ENCODE data around the gene BFSP1.

BFSP1 gene

GRCh38 chr20:17530716-17531664, at the start of gene BFSP1:
TSS of gene BFSP1 (minus strand) at chr20:17531379. CDS start at chr20:17531329, 50 bp downstream.
- Mint-ChIP-seq H3K36me3 (no peaks in the 10 kb centered on the region), H3K4me1 (peaks cover 11% of the 10 kb centered on the region), H3K27ac (peak within 1 kb of the TSS; percentile 71), H3K9me3 (no peaks in the 10 kb centered on the region), H3K4me3 (peak within 1 kb of the TSS; percentile 74)
- ATAC-seq (peak; percentile 85), DNase-seq (ENCODE audit: low spot score in 2 of 2) (peak; percentile 27 to 71)

GRCh38 chr20:17580895-17581294, 49.7 kb upstream of the BFSP1 start:
- DNase-seq (ENCODE audit: low spot score in 2 of 2) (no peak), ATAC-seq (no peak)
- peaks cover 32% of the 10 kb centered on the region for H3K4me1 Mint-ChIP-seq
- no peaks in the 10 kb centered on the region for H3K9me3 Mint-ChIP-seq
- H3K36me3 Mint-ChIP-seq, result no peaks in the 10 kb centered on the region
- H3K4me3 Mint-ChIP-seq, result no peak overlapping the region
- H3K27ac Mint-ChIP-seq, result peak overlapping the region; percentile 10

- DNase-seq (ENCODE audit: low spot score in 2 of 2), result no peak
- peaks cover 26% of the 10 kb centered on the region for H3K4me1 Mint-ChIP-seq
Measured at GRCh38 chr20:17579369-17580039, 48.3 kb upstream of the BFSP1 start.

GRCh38 chr20:17576215-17576614, 45.0 kb upstream of the BFSP1 start:
- DNase-seq (ENCODE audit: low spot score in 2 of 2), result no peak
- Mint-ChIP-seq H3K4me3 (no peak overlapping the region), H3K36me3 (peaks cover 7% of the 10 kb centered on the region), H3K9me3 (no peaks in the 10 kb centered on the region), H3K4me1 (peaks cover 33% of the 10 kb centered on the region), H3K27ac (no peak overlapping the region)
- ATAC-seq, result no peak

More at GRCh38 chr20:17579369-17580039, 48.3 kb upstream of the BFSP1 start:
- Mint-ChIP-seq H3K4me3 (no peak overlapping the region), H3K36me3 (no peaks in the 10 kb centered on the region), H3K9me3 (no peaks in the 10 kb centered on the region), H3K27ac (no peak overlapping the region)
- ATAC-seq, result peak; percentile 89

- Mint-ChIP-seq H3K4me1 (peaks cover 17% of the 10 kb centered on the region), H3K4me3 (no peak overlapping the region), H3K9me3 (no peaks in the 10 kb centered on the region), H3K27ac (no peak overlapping the region), H3K36me3 (peaks cover 7% of the 10 kb centered on the region)
- ATAC-seq (no peak), DNase-seq (ENCODE audit: low spot score in 2 of 2) (no peak)
Measured at GRCh38 chr20:17573463-17573862, 42.3 kb upstream of the BFSP1 start.

- Mint-ChIP-seq H3K36me3 (peaks cover 7% of the 10 kb centered on the region), H3K4me1 (peaks cover 17% of the 10 kb centered on the region), H3K4me3 (no peak overlapping the region), H3K9me3 (no peaks in the 10 kb centered on the region), H3K27ac (no peak overlapping the region)
- ATAC-seq, result no peak
- DNase-seq (ENCODE audit: low spot score in 2 of 2), result no peak
Measured at GRCh38 chr20:17572034-17572638, 41.0 kb upstream of the BFSP1 start.

GRCh38 chr20:17571153-17571527, 40.0 kb upstream of the BFSP1 start:
- H3K4me3 Mint-ChIP-seq, result peak overlapping the region; percentile 93
- DNase-seq (ENCODE audit: low spot score in 2 of 2), result no peak

GRCh38 chr20:17570347-17571152, 39.4 kb upstream of the BFSP1 start:
- H3K36me3 Mint-ChIP-seq, result peaks cover 7% of the 10 kb centered on the region
- peak overlapping the region; percentile 92 for H3K27ac Mint-ChIP-seq
- peaks cover 17% of the 10 kb centered on the region for H3K4me1 Mint-ChIP-seq
- H3K9me3 Mint-ChIP-seq, result no peaks in the 10 kb centered on the region
- DNase-seq (ENCODE audit: low spot score in 2 of 2) (peak in 1 of 2 donors; percentile 59), ATAC-seq (peak; percentile 52)
- peak overlapping the region; percentile 93 for H3K4me3 Mint-ChIP-seq

More at GRCh38 chr20:17571153-17571527, 40.0 kb upstream of the BFSP1 start:
- ATAC-seq, result peak; percentile 54
- H3K9me3 Mint-ChIP-seq, result no peaks in the 10 kb centered on the region
- peak overlapping the region; percentile 92 for H3K27ac Mint-ChIP-seq
- H3K4me1 Mint-ChIP-seq, result peaks cover 17% of the 10 kb centered on the region
- H3K36me3 Mint-ChIP-seq, result peaks cover 7% of the 10 kb centered on the region

GRCh38 chr20:17569616-17570346, 38.6 kb upstream of the BFSP1 start, which contains the start of gene DSTN:
TSS of gene DSTN (plus strand) at chr20:17570075. CDS start at chr20:17570209, 134 bp downstream.
- peaks cover 7% of the 10 kb centered on the region for H3K36me3 Mint-ChIP-seq
- H3K27ac Mint-ChIP-seq, result peak within 1 kb of the TSS; percentile 92
- peaks cover 17% of the 10 kb centered on the region for H3K4me1 Mint-ChIP-seq

GRCh38 chr20:17568972-17569521, 37.9 kb upstream of the BFSP1 start:
- peaks cover 5% of the 10 kb centered on the region for H3K36me3 Mint-ChIP-seq
- ATAC-seq (no peak), DNase-seq (ENCODE audit: low spot score in 2 of 2) (no peak)
- H3K4me1 Mint-ChIP-seq, result peaks cover 17% of the 10 kb centered on the region
- peak overlapping the region; percentile 93 for H3K4me3 Mint-ChIP-seq
- H3K9me3 Mint-ChIP-seq, result no peaks in the 10 kb centered on the region
- H3K27ac Mint-ChIP-seq, result no peak overlapping the region

More at GRCh38 chr20:17569616-17570346, 38.6 kb upstream of the BFSP1 start, which contains the start of gene DSTN:
- Mint-ChIP-seq H3K9me3 (no peaks in the 10 kb centered on the region), H3K4me3 (peak within 1 kb of the TSS; percentile 93)
- peak; percentile 95 for ATAC-seq
- peak; percentile 84 to 92 for DNase-seq (ENCODE audit: low spot score in 2 of 2)

- H3K4me1 Mint-ChIP-seq, result peaks cover 17% of the 10 kb centered on the region
- no peaks in the 10 kb centered on the region for H3K9me3 Mint-ChIP-seq
- ATAC-seq (no peak), DNase-seq (ENCODE audit: low spot score in 2 of 2) (no peak)
- no peak overlapping the region for H3K27ac Mint-ChIP-seq
- no peaks in the 10 kb centered on the region for H3K36me3 Mint-ChIP-seq
- H3K4me3 Mint-ChIP-seq, result peak overlapping the region; percentile 93
Measured at GRCh38 chr20:17568045-17568788, 37.0 kb upstream of the BFSP1 start.

GRCh38 chr20:17566345-17566744, 35.2 kb upstream of the BFSP1 start:
- ATAC-seq (no peak), DNase-seq (ENCODE audit: low spot score in 2 of 2) (no peak)
- Mint-ChIP-seq H3K4me1 (peaks cover 6% of the 10 kb centered on the region), H3K27ac (no peak overlapping the region), H3K9me3 (no peaks in the 10 kb centered on the region), H3K36me3 (no peaks in the 10 kb centered on the region), H3K4me3 (no peak overlapping the region)

- ATAC-seq (no peak), DNase-seq (ENCODE audit: low spot score in 2 of 2) (no peak)
- Mint-ChIP-seq H3K9me3 (no peaks in the 10 kb centered on the region), H3K36me3 (no peaks in the 10 kb centered on the region), H3K4me1 (peaks cover 10% of the 10 kb centered on the region), H3K4me3 (no peak overlapping the region), H3K27ac (no peak overlapping the region)
Measured at GRCh38 chr20:17565169-17565845, 34.1 kb upstream of the BFSP1 start.
